Measurements from ENCODE around the gene POLR2L.

Gene POLR2L

DNA sequence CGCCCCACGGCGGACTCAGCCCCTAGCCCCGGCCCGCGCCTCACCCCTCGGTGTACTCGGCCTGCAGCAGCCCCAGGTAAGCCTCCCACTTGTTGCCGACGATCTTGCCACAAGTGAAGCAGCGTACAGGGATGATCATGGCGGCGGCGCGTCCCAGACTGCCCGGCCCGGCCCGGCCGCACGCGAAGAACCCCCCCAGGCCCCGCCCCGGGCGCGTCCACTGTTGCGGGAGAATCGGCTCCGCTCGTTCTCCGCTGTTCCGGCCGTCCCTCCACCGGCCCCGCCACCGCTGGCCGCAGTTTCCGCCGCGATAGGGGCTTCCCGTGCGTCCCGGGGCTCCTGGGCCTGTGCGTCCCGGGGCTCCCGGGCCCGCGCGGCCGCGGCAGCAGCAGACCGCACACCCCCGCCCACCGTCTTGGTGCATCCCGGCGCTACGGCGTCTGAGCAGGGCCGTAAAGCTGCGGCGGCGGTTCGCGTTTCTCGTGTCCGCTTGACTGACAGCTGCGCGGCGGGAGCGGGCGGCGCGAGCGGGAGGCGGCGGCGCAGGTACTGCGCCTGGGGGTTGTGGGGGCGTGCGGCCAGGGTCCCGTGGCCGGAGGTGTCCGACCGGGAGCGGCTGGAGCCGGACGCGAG is at the start of gene POLR2L, which contains the start of gene TSPAN4:
POLR2L (minus strand) TSS at position 160 of the 633 bp plus-strand sequence; CDS start at position 139, 21 bp downstream.
TSPAN4 (plus strand) TSS at position 483 of the 633 bp plus-strand sequence. CDS start 7,453 bp downstream, outside the sequence.
- peak within 1 kb of the TSS; percentile 89 for H3K4me3 ChIP-seq (ENCODE audit: low read depth, low read length)

DNA sequence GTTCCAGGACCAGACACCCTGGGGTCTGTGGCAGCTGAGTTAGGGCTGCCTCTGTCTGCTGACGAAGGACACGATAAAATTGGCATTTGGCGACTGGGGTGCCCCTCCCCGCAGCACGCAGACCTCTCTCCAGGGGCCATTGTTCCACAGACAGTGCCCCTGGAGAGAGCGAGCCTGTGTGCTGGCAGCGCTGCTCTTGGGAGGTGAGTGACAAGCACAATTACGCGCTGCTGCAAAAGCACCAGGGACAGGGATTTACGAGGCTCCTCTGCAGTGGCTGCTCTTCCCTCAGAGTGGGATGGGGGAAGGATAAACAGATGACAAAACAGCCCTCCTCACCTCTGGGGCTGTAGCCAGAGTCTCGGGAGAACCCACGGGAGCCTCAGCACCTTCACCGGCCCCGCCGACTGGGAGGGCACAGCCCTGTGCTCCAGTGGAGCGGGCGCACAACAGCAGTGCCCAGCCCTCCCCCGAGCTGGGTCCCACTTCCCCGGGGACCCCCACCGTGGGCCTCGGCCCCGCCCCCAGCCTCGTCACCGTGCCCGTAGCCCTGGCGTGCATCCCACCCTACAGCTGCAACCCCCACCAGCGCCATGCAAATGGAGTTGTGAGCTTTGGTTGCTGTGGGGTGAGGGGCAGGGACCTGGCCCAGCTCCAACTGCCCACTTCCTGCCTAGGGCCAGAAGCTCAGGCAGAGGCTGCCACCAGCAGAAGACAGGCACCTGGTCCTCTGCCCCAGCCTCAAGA is 48.6 kb upstream of the POLR2L start:
- no peak overlapping the region for H3K4me3 ChIP-seq (ENCODE audit: low read depth, low read length)

DNA sequence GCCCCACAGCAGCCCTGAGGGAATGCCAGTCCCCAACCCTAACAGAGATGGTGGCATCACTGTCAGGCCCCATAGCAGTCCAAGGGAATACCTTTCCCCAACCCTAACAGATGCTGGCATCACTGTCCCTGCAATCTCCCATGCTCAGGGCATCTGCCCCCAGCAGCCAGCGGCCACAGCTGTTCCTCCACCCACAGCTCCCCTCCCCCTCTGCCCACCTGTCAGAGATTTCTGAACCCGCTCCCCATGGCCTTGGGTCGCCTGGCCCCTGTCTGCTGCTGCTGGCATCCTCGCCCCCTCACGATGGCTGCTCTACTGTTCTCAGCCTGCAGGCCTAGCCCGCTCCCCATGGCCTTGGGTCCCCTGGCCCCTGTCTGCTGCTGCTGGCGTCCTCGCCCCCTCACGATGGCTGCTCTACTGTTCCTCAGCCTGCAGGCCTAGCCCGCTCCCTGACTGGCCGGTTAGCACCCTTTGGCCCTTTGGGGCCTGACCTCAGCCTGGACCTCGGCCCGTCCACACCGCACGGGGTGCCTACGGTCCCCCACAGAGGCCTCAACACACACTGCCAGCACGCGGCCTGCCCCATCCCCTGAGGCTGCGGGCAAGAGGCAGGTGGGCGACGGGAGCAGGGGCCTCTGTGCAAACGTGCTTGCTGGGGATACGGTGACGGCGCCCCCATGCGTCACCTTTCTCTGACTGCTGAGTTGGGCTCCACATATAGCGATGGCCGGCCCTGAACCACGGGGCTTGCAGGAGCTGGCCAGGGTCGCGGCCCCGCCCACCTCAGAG is 47.6 kb upstream of the POLR2L start:
- no peak overlapping the region for H3K4me3 ChIP-seq (ENCODE audit: low read depth, low read length)

- H3K4me3 ChIP-seq (ENCODE audit: low read depth, low read length), result no peak overlapping the region
Observed at GRCh38 chr11:889257-889656, 46.9 kb upstream of the POLR2L start.

GRCh38 chr11:888310-889212 is 46.2 kb upstream of the POLR2L start:
- no peak overlapping the region for H3K4me3 ChIP-seq (ENCODE audit: low read depth, low read length)

DNA sequence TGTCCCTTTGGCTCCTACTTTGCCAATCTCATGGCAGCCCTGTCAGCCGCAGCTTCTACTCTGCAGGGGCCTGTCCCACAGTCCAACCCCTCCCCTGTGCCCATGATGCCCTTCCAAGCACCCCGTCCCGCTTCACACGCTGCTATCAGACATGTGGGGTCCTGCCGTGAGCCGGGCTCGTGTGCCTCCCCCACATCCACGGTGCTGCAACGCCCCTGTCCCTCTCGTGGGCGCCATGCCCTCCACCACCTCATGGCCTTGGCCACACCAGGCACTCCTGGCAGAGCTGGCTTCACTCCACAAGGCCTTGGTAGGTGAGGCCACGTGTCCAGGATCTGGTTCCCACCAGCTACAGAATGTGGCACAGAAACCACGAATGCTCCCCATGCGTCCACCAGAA is 45.3 kb upstream of the POLR2L start:
- H3K4me3 ChIP-seq (ENCODE audit: low read depth, low read length), result no peak overlapping the region

DNA sequence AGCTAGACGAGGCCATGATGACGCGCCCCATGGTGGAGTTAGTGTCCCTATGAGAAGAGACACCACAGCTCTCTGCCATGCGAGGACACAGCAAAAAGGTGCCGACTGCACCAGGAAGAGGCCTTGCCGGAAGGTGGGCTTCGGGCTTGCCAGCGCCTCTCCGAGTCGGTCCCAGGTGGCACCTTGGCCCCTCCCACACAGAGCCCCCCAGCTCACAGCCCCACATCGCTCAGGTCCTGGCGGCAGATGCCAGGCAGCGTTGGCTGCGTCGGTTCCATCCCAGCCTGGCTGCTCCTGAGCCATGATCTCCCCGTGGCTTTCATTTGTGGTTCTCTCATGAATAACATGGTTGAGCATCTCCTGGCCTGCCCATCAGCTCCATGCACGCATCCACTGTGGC is 44.2 kb upstream of the POLR2L start:
- no peak overlapping the region for H3K4me3 ChIP-seq (ENCODE audit: low read depth, low read length)

DNA sequence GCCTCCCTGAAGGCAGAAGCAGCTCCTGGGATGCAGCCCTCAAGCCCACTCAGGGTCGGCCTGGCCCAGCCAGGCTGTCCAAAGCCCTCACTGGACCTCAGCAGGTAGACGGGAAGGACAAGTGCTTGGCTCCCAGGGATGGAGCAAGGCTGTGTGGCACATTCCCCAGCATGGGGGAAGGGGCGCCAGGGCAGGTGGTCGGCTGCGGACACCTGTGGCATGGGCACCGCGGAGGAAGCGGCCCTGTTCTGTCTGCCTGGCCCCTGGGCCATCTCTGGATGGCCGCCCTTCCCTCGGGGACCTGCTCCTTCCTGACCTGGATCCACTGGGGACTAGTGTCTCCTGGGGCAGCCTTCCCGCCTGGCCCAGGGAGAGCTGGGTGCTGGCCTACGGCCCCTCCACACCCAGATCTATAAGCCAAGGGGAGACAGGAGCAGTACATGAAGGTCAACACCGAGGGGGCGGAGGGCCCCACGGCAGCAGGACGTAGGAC is 42.3 kb upstream of the POLR2L start:
- H3K4me3 ChIP-seq (ENCODE audit: low read depth, low read length), result no peak overlapping the region

GRCh38 chr11:883527-883926 is 41.2 kb upstream of the POLR2L start:
- H3K4me3 ChIP-seq (ENCODE audit: low read depth, low read length), result no peak overlapping the region

DNA sequence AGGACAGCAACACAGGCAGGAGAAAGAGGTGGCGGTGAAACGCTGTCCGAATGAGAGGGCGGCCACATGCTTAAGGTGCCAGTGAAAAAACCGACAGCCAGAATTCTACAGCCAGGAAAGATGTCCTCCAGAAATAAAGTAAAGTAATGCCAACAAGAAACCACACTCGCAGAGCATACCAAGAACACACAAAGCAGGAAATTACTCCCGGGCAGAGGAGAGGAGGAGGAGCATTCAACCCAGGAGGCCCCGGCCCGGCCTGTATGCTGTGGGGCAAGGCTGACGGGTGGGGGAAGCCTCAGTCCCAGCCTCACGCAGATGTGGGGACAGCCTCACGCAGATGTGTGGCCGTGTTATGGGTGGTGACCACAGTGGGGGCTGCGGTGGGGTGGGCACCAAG is 40.3 kb upstream of the POLR2L start:
- no peak overlapping the region for H3K4me3 ChIP-seq (ENCODE audit: low read depth, low read length)

- no peak overlapping the region for H3K4me3 ChIP-seq (ENCODE audit: low read depth, low read length)
Observed at GRCh38 chr11:880447-880846, 38.1 kb upstream of the POLR2L start.

- H3K4me3 ChIP-seq (ENCODE audit: low read depth, low read length), result no peak overlapping the region
Observed at GRCh38 chr11:877565-877964, 35.2 kb upstream of the POLR2L start.

DNA sequence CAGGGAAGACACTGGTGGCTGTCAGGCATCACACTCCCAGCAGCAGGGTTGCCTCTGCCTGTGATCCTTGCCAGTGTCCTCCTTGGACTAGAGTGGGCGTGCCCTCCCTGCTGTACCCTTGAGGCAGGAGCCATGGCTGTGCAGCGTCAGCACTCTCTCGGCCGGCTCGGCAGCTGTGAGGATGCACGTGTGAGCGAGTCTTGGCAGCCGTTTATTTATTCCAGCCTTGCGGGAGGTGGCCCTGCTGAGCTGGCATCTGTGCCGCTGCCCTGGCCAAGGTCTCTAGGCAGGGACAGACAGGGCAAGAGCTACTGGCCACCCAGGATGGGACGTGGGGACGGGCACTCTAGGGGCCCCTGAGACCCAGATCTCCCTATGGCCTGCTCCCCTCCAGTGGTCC is 34.2 kb upstream of the POLR2L start:
- H3K4me3 ChIP-seq (ENCODE audit: low read depth, low read length), result no peak overlapping the region

DNA sequence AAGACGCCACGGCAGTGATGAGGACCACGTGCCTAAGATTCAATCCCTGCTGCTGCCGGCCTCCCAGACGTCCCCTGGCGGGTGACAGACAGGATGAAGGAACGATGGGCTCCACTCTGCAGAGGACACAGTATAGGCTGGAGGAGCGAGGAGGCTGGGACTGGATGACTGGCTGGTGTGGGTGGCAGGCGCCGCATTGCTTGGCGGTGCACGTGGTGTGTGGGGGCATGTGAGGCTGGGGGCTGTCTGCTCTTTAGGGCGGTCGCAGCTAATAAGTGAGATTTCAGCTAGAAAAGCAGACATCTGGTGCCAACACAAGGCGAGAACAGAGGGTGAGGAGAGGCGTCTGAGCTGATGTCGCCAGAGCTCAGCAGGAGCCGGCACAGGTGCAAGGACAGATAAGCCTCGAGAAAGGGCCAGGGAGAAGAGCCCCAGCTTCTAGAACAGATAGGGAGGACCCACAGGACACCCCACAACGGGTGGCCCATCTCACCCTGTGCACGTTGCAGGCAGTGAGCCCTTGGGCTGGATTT is 33.5 kb upstream of the POLR2L start:
- H3K4me3 ChIP-seq (ENCODE audit: low read depth, low read length), result no peak overlapping the region

DNA sequence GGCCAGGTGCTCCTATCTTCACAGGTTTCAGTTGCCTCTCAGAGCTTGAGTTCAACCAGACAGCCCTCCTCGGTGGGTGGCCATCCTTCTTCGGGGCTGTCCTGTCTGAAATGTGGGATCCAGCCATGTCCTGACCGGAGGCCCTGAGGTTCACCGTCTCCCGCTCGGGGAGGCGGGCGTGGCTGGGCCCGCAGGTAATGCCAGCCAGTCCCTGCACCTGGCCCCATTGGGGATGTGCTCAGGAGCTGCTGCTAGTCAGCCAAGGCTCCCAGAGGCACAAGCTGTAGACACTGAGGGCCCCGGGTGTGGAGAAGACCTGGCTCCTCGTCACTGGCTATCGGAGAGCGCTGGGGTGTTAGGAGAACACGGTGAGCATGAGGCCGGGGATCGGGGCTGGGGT is 32.9 kb upstream of the POLR2L start:
- H3K4me3 ChIP-seq (ENCODE audit: low read depth, low read length), result no peak overlapping the region

GRCh38 chr11:873706-874105 is 31.4 kb upstream of the POLR2L start:
- no peak overlapping the region for H3K4me3 ChIP-seq (ENCODE audit: low read depth, low read length)

- no peak overlapping the region for H3K4me3 ChIP-seq (ENCODE audit: low read depth, low read length)
Observed at GRCh38 chr11:872799-873198, 30.5 kb upstream of the POLR2L start.

DNA sequence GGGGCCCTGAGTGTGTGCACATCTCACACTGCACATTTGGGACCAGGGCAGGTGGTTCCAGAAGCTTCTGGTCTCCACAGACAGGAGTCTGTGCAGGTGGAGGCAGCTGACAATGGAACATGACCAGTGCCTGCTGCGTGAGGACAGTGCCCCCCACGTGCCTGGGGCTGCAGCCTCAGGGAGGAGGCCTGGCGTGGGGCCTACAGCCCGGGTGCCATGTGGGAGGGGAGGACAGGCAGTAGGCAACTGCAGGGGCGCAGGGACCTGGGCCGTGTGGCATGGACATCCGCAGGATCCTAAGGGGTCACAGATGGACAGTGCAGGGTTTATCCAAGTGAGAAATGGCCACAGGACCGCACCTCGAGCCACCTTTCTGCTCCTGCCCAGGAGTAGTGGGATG is 29.1 kb upstream of the POLR2L start:
- no peak overlapping the region for H3K4me3 ChIP-seq (ENCODE audit: low read depth, low read length)

- no peak overlapping the region for H3K4me3 ChIP-seq (ENCODE audit: low read depth, low read length)
Observed at GRCh38 chr11:870418-870817, 28.1 kb upstream of the POLR2L start.

GRCh38 chr11:870127-870413 is 27.7 kb upstream of the POLR2L start:
- no peak overlapping the region for H3K4me3 ChIP-seq (ENCODE audit: low read depth, low read length)
